Sciatic nerve (tissue), 2 donors: ENCODE results near the gene RAB3A. TPM values are rescaled to one million over a fixed set of nuclear protein-coding genes. Genes with fewer than 3 reads are reported as not detected.
"Not testable (repeated sequence)": the region's sequence is repeated elsewhere in the genome, so short reads cannot be mapped to it uniquely, and the experiment has no call there.

ENCODE experiments used
- ATAC-seq: fragments of 200-7000 bp; cut with Tn5 transposase; one replicate; pipeline ENCODE4 v1.9.1; 2020; ENCODE audit warnings: mild to moderate bottlenecking, moderate library complexity
- DNase-seq: peaks from one replicate; pipeline ENCODE4 v3.0.0-alpha.2; 2020; ENCODE audit warnings: low spot score
- intact Hi-C: fragments of 100-400 bp; cut with DNase I; formaldehyde crosslinking; loops from one replicate; pipeline ENCODE4 v1.14.2; 2022
- total RNA-seq: library from RNA; stranded (reverse); fragmentation: NEBNext Ultra II Directional; extraction: Animal tissue kit (Norgen Biotek cat#: 25700); gene quantifications from one replicate; pipeline ENCODE4 v1.2.1, GENCODE V29; 2021
- donor health status: DM: no; HTN: no; CAD: no.
- donor health status: DM: no; HTN: no; CAD: no.

The RAB3A gene
- total RNA-seq, 1 donor from 2014 or later: 2.9 TPM

DNA sequence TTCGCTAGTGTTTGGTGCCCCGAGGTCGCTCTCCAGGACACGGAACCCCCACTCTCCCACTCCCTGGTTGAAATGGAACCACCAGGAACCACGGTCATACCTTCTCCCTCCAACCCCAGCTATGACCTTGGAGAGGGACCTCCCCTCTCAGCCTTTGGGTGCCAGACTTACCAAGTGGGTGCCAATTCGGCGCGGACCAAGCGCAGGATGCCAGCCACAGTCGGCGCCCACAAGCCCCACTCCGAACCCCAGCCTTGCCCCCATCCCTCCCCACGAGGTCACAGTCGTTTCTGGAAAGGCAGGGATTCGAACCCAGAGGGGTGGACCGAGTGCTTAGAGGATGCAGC is 21.5 kb upstream of the RAB3A start:
- ATAC-seq (no peak), DNase-seq (no peak)
- intact Hi-C loops: no loop called here

DNA sequence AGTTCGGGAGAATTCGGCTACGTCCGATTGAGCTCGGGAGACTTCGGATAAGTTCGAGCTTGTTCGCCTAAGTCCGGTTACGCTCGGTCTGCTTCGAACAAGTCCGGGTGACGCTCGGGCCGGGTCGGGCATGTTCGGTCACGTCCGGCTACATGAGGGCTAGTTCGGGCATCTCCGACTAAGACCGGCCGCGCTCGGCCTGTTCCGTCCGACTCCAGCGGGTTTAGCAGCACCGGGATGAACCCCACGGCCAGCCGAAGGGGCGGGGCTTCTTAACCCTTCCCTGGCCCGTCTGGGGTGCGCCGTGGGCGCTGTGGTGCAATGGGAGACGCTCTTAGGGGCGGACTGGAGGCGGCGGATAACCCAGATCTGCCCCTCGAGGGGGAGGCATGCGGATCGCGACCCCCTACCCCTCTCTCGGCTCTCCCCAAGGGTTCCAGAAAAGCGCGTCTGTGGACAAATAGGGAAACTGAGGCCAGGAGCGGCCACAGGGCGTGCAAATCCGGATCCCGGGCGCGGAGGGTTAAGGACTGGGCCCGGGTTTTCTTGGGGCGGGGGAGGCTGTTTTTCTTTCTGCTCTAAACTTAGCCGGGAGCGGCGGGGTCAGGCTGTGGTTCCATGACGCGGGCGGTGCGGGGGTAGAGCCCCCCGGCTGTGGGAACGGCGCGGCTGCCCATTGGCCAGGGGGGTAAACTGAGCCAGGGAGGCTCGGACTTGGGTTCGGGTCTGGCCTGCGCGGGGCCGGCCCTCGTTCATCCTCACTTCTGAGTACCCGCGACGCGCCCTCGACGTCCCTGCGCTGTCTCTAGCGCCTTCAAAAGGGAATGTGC is 20.9 kb upstream of the RAB3A start:
- DNase-seq: peak; percentile 98
- intact Hi-C loops: no loop called here
- peak; percentile 99 for ATAC-seq

DNA sequence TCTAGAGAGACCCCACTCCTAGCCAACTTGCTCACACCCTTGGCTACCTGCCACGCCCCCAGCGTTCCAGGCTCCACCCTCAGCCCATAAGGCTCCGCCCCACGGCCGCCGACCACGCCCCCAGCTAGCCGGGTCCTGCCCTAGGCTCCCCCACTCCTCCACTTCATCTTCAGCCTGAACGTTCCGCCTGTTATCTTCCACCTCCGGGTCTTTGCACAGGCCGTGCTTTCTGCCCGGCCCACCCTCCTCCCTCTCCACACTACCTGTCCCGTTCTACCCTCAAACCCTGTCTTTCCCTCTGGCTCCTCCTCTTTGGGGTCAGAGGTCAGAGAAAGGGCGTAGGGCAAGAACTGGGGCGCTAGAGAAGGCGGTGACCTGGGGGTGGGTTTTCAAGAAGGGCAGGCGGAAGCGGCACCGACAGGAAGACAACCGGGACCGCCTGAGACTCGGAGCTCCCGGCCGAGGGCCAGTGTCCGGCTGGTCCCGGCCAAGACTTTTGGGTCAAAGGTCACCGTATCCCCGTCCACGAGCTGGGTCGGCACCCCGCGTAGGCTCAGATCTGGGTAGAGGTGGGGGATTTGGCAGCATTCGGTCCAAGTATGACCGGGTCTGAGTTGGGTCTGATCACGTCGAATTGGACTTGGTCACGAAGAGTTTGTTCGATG is 20.1 kb upstream of the RAB3A start:
- peak; percentile 75 for DNase-seq
- peak; percentile 13 for ATAC-seq
- intact Hi-C loops: no loop called here

DNA sequence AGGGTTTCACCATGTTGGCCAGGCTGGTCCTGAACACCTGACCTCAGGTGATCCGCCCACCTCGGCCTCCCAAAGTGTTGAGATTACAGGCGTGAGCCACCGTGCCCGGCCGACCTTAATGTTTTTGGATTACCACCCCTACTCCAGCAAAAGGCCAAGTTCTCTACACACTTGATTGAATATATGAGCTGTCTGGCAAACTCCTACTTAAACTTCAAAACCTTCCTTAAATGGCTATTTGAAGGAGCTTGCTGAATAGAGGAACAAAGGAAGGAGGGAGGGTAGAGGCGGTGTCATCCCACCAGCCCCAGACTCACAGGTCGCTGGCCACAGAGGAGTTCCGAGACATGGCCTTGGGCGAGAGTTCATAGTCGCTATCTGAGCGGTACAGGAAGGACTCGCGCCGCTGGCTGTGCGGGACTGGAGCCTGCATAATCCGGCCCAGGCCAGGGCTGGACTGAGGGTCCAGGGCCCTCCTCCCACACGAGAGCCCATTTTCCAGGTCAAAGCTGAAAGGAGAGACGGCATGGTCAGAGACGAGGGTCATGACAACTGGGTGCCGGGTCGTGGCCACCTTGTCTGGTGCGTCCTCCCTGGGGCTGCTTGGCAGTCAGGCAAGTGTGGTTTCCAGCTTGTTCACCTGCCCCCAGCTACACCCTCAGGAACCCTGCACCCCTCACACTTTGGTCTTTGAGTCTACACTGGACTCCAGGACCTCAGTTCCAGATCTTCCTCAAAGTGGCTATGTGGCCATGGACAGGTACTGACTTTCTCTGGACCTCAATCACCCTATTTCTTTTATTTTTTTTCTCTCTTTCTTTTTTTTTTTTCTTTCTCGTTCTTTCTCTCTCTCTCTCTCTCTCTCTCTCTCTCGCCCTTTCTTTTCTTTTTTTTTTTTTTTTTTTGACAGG is 18.2 kb upstream of the RAB3A start:
- DNase-seq (no peak), ATAC-seq (no peak)
- intact Hi-C loops: no loop called here

DNA sequence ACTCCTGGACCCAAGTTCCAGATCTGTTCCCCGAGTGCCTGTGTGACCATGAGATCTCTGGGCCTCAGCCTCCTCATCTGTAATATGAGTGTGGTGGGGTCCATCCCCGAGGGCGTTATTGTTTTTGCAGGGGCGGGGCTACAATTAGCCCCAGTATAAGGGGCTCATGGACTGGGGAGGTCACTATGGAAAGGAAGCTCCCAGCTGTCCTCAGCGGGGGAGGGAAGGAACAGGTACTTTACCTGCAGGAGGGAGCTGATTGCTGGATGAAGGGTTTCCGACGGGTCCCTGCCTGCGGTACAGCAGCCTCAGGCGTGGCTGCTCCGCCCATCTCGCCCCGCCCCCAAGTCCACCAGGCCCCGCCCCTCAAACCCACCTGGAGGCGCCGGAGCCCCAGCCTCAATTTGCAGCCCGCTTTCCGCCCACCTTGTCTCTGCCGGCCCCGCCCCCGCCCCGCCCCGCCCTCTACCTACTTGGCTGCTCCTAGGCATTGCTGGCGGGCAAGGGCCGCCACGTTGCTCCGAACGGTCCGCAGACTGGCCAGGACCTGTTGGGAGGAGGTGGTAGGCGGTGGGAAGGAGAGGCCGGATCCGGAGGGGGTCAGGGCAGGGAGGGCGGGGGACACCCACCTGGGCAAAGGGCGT is 16.9 kb upstream of the RAB3A start:
- no peak for DNase-seq
- intact Hi-C loops: no loop called here
- ATAC-seq: no peak

DNA sequence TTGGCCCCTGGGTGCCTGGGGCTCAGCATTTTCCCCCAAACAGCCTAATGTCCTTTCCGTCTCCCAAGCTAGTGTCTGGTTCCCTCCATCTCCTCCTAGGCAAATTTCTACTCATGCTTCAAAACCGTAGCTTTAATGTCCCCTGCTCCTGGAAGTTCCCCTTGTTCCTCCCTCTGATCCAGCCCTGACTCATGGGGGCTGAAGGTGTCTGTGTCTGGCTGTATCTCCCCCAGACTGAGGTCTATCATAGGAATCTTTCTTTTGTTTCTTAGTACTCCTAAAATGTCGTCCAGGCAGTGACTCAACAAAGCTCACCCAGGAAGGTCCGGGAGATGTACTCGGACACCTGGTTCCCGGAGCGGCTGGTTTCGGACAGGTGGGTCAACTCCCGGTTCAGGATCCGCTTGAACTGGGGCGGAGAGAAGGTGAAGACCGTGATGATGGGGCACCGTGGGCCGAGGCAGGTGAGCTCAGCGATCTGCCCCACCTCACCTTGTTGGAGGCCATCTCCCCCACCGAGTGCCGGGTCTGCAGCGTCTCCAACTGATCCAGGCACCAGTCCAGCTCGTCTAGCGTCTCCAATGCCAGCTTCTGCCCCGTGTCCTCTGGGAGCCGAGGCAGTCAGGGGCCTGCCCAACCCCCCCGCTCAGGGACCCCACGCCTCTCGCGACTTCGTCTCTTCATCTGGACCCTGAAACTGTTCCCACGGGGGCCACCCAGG is 16.2 kb upstream of the RAB3A start:
- no peak for DNase-seq
- intact Hi-C loops: no loop called here
- no peak for ATAC-seq

DNA sequence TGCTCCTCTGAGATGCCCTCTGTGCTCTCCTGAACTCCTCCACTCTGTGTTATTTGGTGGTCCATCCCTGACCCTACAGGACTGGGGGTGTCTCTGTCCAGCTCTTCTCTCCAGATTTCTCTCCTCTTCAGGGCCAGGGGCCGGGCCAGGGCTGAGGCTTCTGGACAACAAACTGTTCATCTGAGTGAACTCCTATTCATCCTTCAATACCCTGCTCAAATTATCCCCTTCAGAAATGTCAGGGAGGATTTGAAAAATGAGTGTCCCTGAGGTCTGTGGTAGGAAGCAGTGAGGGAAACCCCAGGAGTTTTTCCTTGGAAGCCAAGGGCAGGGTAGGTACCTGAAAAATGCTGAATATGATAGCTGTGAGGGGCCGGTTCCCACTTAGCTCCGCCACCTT is 14.8 kb upstream of the RAB3A start:
- no peak for DNase-seq
- ATAC-seq: no peak
- intact Hi-C loops: no loop called here

DNA sequence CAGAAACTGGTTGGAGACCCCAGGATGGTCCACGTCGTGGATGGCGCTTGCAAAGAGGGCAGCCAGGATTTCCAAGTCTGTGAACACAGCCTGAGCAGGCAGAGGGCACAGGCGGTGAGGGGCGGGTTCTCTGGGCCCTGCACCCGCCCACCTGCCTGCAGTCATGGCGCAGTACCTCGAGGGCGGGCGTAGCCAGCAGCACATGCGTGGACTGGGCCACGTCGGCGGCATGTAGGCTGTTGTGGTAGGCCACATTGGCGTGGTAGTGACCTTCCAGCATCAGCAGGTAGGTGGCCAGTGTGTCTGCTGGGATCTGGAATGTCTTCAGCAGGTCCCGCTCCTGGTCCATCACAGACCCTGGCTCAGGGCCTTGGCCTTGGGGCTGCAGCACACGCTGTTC is 14.3 kb upstream of the RAB3A start:
- ATAC-seq: no peak

DNA sequence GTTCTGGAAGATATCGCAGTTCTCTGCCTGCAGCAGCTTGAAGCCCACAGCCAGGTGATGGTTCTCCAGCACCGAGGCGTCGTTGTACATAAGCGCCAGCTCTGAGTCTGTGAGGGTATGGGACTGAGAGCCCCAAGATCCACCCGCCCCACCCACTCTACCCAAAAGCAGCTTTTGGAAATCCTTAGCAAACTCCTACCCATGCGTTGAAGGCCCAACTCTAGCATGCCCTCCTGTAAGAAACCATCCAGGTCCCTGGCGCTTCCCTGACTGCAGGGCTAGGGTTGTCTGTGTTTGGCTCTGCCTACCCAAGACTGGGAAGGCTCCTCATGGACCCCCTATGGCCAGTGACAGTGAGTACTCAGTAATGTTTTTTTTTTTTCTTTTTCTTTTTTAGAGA is 12.9 kb upstream of the RAB3A start:
- ATAC-seq (no peak), DNase-seq (no peak)
- intact Hi-C loops: no loop called here

More for the DNA sequence above, 14.3 kb upstream of the RAB3A start:
- intact Hi-C loops: no loop called here
- DNase-seq: no peak

DNA sequence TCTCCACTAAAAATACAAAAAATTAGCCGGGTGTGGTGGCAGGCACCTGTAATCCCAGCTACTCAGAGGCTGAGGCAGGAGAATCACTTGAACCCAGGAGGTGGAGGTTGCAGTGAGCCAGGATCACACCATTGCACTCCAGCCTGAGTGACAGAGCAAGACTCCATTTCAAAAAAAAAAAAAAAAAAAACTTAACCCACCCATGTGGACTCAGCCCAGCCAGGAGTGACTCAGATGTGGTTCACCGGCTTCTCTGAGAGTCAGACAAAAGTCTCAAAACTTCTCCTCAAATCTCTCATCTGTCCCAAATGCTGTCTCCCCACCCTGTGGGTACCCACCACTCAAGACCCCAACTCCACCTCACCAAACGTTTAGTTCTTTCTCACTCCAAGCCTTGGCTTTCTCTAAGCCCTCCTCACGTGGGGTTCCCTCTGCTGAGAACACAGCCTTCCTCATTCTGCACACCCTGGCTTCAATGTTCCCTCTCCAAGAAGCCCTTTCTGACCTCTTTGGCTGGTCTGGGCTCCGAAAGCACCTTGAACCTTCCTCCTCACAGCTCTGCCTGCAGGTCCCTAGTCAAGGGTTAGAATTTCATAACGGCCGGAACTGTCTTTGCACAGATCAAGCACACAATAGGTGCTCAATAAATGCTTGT is 11.1 kb upstream of the RAB3A start:
- ATAC-seq (no peak), DNase-seq (no peak)
- intact Hi-C loops: no loop called here

DNA sequence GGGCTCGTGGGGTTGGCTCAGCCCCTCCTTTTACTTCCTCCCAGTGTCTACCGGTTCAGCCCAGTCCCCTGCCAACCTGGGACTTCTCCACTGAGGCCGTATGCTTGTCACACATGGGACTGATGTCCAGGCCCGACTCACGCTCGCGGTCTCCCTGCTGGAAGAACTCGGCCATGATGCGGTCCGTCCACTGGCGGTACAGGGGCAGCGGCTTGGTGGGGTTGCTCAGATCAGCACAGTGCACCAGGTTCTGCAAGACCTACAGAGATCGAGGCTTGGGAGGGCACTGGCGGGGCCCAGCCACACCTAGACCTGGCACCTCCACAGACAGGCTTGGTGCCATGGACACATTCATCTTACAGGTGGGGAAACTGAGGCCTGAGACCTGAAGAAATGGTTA is 7.8 kb upstream of the RAB3A start:
- ATAC-seq: no peak

DNA sequence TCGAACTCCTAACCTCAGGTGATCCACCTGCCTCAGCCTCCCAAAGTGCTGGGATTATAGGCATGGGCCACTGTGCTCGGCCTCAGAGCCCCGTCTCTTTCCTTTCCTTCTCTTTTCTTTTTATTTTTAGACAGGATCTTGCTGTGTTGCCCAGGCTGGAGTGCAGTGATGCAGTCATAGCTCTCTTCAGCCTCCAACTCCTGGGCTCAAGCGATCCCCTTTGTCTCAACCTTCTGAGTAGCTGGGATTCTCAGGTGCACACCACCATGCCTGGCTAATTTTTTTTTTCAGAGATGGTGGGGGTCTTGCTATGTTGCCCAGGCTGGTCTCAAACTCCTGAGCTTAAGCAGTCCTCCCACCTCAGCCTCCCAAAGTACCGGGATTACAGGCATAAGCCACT is 6.1 kb upstream of the RAB3A start:
- intact Hi-C loops, DNase-seq, ATAC-seq: not testable (repeated sequence)

More for the DNA sequence above, 7.8 kb upstream of the RAB3A start:
- intact Hi-C loops: no loop called here
- no peak for DNase-seq

DNA sequence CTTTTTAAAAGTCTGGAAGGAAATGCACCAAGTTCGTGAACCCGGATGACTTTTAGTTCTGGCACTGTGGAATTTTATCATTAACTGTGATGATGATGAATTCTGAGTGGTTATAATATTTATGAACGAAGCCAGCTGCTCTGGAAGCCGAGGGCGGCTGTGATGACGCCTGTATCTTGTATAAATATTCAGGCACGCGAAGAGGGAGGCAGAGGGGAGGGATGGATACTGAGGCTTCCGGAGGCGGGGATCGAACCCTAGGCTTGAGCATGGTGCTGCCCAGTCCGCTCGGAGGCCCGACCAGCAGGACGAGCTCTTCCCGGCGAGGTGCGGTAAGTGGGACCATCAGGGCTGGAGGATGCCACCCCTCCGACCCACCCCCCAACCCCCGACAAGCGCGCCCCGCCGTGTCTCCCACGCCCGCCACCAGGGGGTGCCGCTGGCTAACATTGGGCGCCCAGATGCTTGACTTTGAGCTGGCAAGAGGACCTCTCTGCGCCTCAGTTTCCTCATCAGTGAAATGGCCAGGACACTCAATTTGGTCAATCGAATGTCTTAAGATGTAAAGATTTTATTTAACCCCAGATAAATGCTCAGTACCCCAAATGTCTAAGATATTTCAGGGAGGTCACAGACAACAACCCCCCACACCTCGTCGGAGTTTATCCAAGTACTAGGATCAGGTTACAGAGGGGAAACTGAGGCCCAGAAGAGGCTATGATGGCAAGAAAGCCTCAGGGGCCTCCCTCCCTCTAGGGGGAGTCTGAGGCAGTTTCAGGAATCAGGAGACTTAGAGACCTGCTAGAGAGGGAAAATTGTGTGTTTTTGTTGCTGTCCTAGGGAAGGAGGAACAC is 4.5 kb upstream of the RAB3A start:
- DNase-seq (no peak), ATAC-seq (no peak)
- intact Hi-C loops: no loop called here

DNA sequence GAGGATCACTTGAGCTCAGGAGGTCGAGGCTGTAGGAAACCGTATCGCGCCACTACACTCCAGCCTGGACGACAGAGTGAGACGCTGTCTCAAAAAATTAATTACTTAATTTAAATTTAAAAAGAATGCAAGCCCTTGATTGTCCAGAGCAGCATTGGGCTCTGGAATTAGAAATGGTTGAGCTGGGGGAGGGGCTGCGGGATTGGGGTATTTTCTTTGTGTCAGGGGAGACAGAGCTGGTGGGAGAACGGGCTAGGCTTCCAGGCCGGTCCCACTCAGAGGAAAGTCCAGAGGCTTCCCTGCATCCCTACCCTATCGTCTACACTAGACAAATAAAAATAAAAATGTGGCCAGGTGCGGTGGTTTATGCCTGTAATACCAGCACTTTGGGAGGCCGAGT is 2.2 kb upstream of the RAB3A start:
- DNase-seq: no peak
- intact Hi-C loops: no loop called here
- no peak for ATAC-seq

DNA sequence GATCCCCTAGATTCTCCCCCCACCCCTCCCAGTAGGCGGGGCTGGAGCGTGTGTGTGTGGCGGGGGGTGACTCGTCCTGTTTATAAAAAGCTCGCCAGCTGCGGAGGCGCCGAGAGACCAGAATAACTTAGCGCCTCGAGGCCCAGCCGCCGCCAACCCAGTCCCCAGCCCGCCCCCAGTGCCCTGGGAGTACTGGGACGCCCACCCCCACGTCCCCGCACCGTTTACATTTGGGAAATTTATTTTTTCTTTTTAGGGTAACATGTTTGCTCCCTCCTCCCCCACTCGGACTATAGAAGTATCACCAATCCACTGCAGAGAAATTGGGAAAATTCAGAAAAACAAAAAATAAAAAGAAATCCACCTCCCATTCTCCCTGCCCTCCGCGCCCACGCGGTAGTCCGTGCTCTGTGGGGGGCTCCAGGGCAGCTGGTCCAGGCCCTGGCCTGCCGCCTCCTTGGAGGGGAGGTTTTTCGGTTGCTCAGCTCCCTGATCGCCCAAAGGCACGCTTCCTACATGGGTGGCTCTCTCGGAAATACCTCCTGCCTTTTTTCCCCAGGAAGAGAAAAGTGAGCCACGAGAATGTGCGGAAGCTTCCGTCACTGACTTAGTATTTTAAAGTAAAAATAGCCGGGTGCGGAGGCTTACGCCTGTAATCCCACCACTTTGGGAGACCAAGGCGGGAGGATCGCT is 1.5 kb upstream of the RAB3A start:
- ATAC-seq (peak; percentile 57), DNase-seq (peak; percentile 91)
- intact Hi-C loops: no loop called here

DNA sequence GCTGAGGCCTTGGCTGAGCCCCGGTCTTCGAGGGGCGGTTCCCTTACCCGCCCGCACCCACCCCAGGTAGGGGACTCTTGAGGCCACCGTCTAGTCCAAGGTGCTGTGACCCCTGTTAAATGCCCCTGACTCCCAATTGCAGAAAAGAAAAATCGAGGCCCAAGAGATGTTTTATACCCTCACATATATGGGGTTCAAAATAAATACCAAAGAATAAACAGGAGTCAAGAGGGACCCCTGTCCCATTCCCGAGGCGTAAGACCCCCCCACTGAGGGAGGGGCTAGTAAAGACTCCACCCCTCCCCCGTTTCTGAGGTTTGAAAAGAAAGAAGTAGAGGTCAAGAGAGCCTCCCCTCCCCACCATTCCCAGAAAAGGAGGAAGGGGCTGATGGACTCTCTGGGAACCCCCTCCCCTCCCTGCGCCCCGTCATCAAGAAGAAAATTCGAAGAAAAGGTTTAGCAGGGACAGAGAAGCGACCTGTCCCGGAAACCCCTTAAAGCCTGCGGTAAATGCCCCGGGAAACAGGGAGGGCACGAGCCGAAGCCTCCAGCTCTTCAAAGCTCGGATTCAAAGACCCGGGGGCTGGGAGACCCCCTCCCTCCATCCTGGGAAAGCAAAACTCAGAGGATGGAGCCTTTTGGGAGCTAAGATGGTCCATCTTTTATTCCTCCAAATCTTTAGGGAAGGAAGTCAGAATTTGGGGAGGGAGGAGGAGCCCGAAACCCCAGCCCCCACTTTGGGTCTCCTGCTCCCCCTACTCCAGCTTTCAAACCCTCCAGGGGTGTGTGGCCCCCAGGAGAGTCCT is 755 bp upstream of the RAB3A start:
- intact Hi-C loops: no loop called here
- ATAC-seq (peak; percentile 37), DNase-seq (peak; percentile 75)
